C4-2B (cell line): ENCODE measurements around the gene CD93.

ENCODE experiments used
- H3K27ac ChIP-seq: fragments of 450-650 bp; 2 replicates; pipeline ENCODE4 v1.5.1; 2017
- ZFX ChIP-seq: fragments of 450-650 bp; IDR thresholded peaks from 2 replicates; pipeline ENCODE4 v1.6.1; 2017
- TF ChIP-seq, protein P1 (sequence below): fragments of 450-650 bp; conservative IDR thresholded peaks from 2 replicates; pipeline ENCODE4 v1.5.1; 2017; ENCODE audit warnings: mild to moderate bottlenecking

The CD93 gene

GRCh38 chr20:23079016-23079351 lies 7.1 kb downstream of the CD93 start:
- no peak overlapping the region for H3K27ac ChIP-seq
- no peak for TF ChIP-seq ZFX
- TF ChIP-seq, protein P1, sequence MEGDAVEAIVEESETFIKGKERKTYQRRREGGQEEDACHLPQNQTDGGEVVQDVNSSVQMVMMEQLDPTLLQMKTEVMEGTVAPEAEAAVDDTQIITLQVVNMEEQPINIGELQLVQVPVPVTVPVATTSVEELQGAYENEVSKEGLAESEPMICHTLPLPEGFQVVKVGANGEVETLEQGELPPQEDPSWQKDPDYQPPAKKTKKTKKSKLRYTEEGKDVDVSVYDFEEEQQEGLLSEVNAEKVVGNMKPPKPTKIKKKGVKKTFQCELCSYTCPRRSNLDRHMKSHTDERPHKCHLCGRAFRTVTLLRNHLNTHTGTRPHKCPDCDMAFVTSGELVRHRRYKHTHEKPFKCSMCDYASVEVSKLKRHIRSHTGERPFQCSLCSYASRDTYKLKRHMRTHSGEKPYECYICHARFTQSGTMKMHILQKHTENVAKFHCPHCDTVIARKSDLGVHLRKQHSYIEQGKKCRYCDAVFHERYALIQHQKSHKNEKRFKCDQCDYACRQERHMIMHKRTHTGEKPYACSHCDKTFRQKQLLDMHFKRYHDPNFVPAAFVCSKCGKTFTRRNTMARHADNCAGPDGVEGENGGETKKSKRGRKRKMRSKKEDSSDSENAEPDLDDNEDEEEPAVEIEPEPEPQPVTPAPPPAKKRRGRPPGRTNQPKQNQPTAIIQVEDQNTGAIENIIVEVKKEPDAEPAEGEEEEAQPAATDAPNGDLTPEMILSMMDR = peak; percentile 60

DNA sequence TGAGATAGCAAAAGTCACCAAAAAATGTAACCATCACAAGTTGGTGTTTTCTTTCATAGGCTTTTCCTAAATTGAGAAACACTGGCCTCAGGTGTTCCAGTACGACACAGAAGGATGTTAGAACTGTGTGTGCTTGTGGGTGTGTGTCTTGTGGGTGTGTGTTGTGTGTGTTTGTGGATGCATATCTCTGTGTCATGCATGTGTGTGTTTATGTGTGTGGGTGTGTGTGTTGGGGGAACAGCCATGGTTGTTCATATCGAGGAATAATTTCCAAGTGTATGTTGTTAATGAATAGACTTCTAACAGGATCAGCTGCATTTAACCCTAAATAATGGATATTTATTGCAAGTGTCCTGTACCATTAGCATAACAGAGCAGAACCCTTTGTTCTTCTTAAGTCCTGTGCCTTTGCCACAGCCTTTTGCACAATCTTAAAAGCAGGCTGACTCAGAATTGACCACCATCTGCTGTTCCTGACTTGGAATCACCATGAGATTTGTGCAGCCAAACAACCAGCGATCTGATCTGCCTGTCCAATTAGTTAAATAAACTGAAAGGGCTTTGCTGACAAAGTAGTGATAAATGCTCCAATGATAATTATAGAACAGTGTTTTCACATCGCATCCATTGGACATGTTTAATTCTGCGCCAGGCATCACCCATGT lies 7.6 kb downstream of the CD93 start:
- no peak overlapping the region for H3K27ac ChIP-seq
- TF ChIP-seq, protein P1 = no peak
- TF ChIP-seq ZFX = no peak

DNA sequence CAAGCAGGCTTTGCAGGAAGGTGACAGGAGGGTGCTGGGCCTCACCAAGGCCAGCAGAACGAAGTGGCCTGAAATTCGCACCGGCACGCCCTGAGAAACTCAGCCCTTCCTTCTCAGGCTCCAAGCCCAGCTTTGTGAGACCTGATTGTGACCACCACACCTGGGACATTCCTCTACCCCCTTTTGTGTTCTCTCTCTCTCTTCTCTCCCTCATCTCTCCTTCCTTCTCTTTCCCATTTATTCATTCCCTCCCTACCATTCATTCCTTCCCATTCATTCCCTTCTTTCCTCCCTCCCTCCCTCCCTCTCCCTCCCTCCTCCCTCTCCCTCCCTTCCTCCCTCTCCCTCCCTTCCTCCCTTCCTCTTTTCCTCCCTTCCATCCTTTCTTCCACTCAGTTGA lies 8.8 kb downstream of the CD93 start:
- TF ChIP-seq, protein P1 = no peak
- TF ChIP-seq ZFX = no peak
- H3K27ac ChIP-seq = no peak overlapping the region

DNA sequence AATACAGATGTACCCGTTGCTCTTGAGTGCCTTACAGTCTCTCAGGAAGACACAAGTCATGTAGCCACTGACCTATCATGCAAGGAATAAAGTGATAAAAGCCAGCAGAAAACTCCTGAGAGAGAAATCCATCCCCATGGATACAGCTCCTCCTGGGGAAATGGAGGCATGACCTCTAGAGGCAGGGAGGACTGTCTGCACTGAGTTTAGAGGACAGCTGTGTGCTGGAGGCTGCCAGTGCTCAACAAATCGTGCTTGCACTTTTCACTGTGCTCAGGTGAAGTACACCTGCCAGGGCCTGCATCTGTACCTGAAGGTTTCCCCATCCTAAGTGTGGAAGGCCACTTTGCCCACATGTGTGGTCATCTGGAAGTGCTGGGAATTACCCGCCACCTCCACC lies 12.1 kb downstream of the CD93 start:
- TF ChIP-seq, protein P1 = 0 out of 2 replicates have a peak, but pooled peaks have one; percentile 2
- no peak for TF ChIP-seq ZFX
- no peak overlapping the region for H3K27ac ChIP-seq

- TF ChIP-seq ZFX = no peak
- TF ChIP-seq, protein P1 = no peak
- H3K27ac ChIP-seq = no peak overlapping the region
Observed at GRCh38 chr20:23072892-23073586, 13.1 kb downstream of the CD93 start.

DNA sequence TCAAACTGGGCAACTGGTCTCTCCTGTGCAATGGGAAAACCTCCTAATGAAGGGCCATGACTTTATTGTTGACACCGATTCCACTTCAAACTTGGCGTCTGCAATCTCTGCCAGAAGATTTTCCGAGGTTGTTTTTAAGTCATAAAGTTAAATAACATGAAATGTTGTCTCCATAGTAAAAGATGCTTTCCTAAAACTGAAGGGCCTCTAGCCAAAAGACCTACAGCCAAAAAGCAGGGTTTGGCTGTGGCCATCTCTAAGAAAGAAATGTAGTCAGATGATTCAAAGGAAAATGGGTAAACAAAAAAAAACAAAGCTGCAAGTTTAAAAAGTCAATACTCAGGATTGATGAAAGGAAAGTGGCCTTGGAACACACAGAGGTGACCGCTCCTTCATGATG lies 14.1 kb downstream of the CD93 start:
- TF ChIP-seq ZFX = no peak
- H3K27ac ChIP-seq = no peak overlapping the region

DNA sequence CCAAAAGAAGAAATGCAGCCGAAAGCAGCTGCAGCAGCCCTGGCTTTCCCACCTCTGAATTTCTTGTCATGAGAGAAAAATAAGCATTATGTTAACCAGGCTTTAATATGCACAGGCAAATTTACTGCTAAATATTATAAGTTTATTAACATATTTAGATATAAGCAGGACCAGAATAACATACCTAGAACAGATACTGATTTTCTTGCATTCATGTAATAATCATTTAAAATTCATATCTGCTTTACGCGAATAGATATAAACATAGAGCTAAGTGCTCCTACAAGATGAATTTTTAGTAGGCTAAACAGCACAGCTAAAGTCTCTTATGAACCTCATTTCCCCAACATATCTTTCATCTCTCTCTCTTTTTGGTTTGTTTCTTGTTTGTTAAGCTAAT lies 14.7 kb downstream of the CD93 start:
- TF ChIP-seq ZFX = no peak
- TF ChIP-seq, protein P1 = no peak
- no peak overlapping the region for H3K27ac ChIP-seq

DNA sequence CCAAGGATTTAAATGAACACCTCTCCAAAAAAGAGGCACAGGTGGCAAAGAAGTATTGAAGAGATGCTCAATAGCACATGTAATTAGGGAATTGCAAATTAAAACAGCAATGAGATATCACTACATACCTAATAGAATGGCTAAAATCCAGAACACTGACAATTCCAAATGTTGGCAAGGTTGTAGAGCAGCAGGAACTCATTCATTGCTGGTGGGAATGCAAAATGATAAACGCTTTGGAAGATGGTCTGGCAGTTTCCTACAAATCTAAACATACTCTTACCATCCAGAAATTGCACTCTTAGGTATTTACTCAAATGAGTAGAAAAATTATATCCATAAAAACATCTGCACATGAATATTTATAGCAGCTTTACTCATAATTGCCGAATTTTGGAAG lies 17.0 kb downstream of the CD93 start:
- no peak overlapping the region for H3K27ac ChIP-seq
- TF ChIP-seq, protein P1 = no peak
- no peak for TF ChIP-seq ZFX
